HG03439 (cell line): ENCODE measurements around the gene LTB4R.
A peak's percentile ranks its signal among the peaks of the same experiment; 100 is the strongest.

ENCODE experiments used
- ATAC-seq: cut with Tn5 transposase; IDR thresholded peaks from one replicate; pipeline ENCODE4 v1.9.1; 2021; ENCODE audit warnings: mild to moderate bottlenecking, moderate library complexity; ENCODE audit not compliant: unreplicated experiment

LTB4R gene, protein sequence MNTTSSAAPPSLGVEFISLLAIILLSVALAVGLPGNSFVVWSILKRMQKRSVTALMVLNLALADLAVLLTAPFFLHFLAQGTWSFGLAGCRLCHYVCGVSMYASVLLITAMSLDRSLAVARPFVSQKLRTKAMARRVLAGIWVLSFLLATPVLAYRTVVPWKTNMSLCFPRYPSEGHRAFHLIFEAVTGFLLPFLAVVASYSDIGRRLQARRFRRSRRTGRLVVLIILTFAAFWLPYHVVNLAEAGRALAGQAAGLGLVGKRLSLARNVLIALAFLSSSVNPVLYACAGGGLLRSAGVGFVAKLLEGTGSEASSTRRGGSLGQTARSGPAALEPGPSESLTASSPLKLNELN

DNA sequence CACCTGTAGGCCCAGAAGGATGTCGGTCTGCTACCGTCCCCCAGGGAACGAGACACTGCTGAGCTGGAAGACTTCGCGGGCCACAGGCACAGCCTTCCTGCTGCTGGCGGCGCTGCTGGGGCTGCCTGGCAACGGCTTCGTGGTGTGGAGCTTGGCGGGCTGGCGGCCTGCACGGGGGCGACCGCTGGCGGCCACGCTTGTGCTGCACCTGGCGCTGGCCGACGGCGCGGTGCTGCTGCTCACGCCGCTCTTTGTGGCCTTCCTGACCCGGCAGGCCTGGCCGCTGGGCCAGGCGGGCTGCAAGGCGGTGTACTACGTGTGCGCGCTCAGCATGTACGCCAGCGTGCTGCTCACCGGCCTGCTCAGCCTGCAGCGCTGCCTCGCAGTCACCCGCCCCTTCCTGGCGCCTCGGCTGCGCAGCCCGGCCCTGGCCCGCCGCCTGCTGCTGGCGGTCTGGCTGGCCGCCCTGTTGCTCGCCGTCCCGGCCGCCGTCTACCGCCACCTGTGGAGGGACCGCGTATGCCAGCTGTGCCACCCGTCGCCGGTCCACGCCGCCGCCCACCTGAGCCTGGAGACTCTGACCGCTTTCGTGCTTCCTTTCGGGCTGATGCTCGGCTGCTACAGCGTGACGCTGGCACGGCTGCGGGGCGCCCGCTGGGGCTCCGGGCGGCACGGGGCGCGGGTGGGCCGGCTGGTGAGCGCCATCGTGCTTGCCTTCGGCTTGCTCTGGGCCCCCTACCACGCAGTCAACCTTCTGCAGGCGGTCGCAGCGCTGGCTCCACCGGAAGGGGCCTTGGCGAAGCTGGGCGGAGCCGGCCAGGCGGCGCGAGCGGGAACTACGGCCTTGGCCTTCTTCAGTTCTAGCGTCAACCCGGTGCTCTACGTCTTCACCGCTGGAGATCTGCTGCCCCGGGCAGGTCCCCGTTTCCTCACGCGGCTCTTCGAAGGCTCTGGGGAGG, at the start of gene LTB4R:
Gene LTB4R, plus strand, starts transcription at position 857 of the 959 bp plus-strand sequence. CDS start 4,150 bp downstream, outside the sequence.
- ATAC-seq, result peak; percentile 69

DNA sequence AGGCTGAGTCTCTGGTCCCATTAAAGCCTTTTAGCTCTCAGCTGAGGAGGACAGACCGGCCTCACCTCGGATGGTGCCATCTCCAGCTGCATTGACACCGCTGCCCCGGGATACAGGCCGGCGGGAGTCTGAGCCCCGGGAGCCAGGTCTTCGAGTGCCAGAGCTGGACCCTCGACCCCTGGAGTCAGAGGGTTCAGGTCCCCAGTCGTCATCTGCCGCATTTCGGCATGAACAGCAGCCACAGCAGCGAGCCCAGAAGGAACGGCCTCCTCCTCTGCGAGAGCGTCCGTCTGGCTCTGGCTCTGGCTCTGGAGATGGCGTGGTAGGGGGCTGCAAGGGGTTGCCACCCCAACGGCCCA, 49.4 kb upstream of the LTB4R start:
- no peak for ATAC-seq

DNA sequence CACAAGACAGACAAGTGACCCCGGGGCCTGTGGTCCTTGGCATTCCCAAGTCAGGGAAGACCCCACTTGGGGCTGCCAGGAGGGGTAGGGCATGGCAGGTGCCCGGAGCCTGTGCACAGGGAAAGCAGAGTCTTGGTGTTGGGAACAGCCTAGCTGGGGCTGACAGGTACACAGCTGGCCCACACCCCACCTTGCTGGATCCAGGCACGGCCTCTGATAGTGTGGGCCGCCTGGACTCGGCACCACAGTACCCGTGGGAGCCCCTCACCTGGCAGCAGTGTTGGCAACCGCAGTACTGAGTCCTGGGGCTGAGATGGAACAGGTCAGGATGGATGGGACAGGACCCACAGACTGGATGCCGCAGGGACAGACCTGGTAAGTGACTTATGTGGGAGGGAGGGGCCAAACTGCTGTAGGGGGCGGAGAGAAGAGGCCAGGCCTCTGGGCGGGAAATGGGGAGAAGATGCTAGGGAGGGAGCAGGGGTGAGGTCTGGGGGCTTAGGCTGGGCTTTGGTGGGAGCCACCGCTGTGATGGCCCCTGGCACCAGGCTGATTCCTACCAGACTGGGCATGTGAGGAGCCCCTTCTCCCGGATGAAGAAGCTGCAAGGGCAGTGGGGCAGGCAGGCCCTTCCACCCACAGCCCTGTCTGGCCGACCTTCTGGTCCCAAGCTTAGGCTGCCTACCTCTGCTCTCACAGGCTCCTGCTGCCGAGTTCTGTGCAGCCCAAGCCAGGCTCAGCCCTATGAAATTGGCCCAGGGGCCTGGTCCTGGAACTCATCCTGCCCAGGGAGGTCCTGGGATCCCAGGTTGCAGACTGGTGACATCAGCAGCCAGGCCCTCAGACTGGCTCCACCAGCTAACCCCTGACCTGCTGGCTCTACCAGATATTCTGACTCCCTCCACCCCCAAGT, 48.2 kb upstream of the LTB4R start, which contains the start of gene TGM1:
Gene TGM1, minus strand, starts transcription at position 357 of the 913 bp plus-strand sequence. CDS start 825 bp downstream, outside the sequence.
- no peak for ATAC-seq

DNA sequence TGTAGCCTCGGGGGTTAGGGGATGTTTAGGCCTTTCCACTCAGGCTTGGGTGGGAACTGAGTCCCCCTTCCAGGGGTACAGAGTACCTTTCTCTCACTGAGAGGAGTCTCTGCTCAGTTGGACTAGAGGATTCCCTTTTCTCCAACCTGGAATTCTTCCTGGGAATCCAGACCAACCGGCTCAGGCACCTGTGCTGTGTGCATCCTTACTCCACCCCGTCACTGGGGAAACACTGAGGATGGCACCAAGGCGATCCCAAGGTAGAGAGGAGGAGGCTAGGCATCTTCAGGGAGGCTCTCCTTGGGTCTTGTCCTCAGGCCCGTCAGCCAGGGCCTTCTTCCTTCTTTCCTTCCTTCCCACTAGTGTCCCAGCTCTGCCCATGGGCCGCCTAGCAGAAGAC, 47.5 kb upstream of the LTB4R start:
- ATAC-seq, result no peak

DNA sequence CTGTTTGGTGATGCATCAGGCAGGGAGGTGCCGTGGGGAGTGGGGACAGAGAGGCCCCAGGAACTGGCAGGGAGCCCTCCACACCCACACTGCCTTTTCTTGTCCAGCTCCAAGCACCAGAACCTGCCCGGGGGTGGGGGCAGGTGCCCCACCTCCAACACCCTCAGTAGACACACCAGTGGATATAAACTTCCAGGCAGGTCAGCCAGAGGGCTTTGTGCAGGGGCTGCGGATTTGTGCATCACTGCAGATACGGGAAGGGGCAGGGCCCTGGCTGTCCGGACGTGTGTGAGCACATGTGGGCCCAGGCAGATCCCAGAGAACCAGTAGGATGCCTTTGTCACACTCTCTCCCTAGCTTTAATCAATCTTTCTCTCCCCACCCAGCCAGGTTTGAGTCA, 47.0 kb upstream of the LTB4R start:
- ATAC-seq, result no peak

DNA sequence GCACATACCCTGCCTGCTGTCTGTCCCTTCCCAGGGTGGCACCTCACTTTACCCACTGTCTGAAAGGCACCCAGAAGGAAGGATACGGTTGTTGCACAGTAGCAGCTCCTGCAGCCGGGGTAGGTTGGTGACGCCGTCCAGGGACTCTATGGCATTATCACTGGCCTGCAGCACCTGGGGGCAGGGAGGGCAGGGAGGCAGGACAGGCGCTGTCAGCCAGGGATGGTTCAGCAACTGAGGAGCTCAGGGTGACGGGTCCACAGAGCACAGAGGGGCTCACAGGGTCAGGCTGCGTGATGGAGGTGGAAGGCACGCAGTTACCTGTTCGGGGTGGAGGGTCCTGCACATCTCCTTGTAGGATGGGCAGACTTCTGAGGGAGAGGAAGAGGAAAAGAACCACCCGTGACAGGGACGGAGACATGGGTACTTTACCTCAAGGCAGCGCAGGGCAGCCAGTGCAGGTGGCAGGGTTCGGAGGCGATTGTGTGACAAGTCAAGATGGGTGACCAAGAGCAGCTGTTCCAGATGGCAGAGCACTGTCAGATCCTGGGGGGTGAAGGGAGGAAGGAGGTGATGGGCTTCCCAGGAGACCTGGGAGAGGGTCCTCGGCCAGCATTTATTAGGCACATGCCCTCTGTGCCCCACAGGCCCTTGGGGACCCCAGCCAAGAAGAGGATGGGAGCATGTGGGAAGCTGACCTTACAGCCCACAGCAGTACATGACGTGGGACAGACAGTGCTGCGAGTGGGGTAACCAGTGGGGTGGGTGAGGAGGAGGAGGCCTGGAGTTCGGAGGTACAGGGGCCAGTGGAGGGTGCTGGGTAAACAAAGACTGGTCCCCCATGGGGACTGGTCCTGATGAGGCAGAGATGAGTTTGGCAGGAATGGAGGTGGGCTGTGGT, 44.7 kb upstream of the LTB4R start:
- ATAC-seq, result no peak

DNA sequence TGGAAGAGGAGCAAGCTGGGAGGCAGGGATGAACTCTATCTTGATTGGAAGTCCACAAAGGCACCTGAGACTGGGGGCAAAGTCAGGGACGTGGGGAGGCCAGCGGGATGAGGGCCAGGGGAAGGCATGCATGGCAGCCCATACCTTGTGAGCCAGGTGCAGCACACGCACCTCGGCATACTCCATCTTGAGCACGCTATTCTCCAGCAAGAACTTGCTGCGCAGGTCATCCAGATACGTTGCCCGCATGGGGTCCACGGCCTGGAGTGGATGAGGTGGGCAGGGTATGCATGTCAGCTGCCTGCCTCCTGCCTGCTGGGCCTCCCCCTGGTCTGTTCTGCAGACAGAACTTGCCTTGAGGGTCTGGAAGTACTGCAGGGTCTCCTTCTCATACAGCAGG, 43.8 kb upstream of the LTB4R start:
- ATAC-seq, result no peak

DNA sequence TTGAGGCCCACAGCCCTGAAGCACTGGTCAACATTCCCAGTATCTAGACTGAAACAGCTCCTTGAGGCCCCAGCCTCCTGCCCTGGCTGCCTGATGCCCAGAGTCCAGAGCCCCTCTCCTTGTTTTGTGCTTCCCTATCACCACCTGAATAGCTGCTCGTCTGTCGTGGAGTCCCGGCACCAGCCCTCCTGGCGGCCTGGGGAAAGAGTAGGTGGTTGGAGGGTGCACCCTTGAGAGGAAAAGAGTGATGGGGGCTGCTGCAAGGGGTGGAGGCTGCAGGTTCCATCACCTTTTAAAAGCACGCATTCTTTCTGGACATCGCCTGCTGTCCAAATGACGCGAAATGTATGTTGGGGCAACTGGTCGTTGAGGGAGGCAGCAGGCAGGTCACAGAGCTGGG, 43.1 kb upstream of the LTB4R start:
- ATAC-seq, result no peak

DNA sequence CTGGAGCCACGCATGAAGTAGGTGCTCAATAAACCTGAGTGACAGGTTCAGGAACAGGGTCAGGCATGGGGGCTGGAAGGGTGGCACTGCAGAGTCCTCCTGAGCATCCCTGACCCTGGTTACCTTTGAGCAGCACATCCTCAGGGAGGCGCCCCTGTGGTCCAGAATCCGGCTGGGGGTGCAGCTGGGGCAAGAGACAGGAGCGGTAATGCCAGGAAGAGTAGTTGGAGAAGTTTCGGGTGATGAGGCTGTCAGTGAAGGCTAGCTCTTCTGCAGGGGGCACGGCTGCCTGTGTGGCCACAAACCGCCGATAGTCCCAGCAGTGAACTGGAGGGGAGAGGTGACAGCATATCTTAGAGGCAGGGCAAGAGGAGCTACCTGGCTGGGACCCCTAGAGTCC, 41.9 kb upstream of the LTB4R start:
- no peak for ATAC-seq

DNA sequence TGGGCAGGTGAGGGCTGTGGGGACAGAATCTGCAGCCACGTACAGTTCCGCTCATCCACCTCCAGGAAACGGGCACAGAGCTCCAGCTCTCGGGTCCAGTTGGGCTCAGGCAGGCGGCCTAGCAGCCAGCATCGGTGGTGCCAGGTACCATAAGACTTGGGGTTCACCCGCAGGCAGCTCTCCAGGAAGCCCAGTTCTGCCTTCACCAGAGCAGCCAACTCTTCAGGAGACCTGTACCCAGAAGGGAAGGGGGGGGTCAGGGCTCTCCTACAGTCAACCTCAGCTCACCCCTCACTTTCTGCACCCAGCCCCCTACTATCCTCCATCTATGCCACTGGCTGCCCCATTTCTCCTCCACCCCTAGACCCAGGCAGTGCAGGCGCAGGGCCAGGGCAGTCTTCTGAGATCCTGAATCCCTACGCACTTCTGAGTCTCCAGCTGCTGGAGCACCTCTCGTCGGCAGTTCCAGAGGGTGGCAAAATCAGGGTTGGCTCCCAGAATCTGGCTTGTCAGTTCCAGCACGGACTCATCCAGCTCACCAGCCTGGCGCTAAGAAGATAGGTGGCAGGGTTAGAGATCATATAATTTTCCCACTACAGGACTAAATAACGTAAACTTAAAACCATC, 41.3 kb upstream of the LTB4R start:
- no peak for ATAC-seq

DNA sequence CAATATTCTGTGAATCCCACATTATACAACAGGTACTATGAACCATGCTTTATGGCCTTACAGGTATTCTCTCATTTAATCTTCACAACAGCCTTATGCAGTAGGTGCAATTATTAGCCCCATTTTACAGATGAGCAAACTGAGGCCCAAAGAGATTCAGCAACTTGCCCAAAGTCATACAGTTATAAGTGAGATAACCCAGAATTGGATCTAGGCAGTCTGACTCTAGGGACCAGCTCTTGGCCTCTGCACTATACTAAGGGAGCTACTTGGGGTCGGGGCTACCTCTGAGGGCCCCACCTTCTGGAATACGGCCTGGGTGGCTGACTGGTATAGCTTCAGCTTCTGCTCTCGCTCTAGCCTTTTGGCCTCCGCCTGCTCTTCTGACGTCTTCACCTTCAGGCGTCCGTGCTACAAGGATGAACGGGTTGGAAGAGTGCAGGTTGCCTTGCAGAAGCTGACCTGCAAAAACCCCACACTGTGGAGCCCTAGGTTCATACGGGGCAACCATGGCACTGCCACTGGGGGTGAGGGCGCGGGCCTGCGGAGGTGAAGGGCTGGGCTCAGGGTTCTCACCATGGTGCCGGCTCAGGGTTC, 40.7 kb upstream of the LTB4R start:
- no peak for ATAC-seq

DNA sequence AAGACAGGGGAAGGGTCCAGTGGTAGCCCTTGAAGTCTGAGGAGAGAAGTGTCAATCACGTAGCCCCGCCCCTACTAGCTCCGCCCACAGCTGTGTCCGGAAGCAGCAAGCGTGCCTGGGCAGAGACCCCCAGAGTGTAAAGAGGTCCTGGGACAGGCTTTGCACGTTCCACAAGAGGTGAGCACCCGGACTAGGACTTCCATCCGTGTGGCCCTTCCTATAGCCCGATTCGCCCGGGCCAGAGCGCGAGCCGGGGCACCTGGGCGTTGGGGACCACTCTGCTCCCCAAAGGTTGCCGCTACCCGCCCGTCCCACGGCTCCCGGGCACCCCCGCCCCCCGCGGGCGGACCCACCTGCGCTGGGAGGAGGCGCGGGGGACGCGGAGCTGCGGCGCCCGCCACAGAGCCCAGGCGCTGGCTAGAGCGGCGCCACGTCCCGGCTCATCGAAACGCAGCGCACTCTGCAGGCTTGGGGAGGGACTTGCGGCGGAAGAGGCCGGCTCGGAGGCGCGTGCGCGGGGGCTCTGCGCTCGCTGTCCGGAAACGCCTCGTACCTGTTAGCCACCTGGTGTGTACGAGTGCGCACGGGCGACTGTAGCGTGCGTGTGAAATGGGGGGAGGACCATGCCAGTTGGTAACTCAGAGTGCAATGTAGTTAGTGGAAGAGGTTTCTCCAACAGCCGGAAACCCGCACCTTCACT, 40.0 kb upstream of the LTB4R start, which contains the start of gene RABGGTA:
Gene RABGGTA, minus strand, starts transcription at position 464 of the 700 bp plus-strand sequence. CDS start 482 bp downstream, outside the sequence.
- peak; percentile 84 for ATAC-seq

DNA sequence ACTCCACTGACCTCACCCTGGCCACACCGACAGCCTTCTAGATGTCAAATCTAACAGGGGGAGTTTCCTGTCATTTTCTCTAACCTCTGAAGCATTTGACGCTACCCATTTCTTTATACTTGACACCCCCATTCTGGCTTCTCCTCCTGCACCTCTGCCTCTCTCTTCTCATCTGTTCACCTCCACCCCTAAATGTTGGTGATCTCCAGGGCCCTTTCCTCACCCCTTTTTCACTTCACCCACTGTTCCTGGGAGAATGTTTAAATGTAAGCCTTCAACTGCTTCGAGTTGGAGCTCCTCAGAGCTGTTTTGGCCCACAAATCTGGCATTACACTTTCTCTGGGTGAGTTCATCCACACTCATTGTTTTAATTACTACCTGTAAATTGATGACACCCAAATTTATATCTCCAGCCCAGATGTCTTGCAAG, 39.5 kb upstream of the LTB4R start:
- ATAC-seq, result no peak

DNA sequence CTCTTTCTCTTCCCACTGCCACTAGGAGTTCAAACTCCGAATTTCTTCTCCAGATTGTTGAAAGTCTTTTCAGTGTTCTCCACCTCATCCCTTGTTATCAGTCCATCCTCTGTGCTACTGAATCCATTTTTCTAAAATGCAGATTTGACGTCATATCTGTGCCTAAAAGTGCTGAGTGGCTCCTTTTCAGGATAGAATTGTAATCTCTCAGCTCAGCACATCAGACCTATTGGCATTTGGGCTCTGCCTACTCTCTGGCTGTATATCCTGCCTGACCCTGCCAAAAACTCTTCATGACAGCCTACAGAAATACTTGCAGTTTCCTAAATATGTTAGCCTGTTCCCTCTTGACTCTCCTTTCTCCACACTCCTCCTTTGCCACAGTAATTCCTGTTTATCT, 38.8 kb upstream of the LTB4R start:
- no peak for ATAC-seq

DNA sequence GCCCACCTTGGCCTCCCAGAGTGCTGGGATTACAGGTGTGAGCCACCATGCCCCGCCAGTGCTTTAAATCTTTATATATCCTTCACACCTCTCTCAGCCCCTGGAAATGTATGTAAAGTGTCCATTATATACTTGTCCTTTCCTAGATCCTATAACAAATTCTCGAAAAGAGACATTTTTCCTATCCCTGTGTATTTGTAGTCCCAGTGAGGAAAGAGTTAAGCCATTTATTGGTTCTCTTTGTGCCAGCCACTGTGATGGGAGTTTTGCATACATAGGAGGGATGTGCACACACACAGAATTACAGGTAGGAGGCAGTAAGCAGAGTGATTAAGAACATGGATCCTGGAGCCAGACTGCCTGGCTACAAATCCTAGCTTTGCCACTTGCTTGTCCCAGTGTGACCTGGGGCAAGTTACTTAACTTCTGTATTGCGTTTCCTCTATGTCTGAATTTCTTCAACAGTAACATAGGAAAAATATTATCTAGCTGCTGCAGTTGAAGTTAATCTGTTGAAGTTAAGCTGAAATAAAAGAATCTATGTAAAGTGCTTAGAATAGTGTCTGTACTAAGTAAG, 37.8 kb upstream of the LTB4R start:
- ATAC-seq, result no peak

DNA sequence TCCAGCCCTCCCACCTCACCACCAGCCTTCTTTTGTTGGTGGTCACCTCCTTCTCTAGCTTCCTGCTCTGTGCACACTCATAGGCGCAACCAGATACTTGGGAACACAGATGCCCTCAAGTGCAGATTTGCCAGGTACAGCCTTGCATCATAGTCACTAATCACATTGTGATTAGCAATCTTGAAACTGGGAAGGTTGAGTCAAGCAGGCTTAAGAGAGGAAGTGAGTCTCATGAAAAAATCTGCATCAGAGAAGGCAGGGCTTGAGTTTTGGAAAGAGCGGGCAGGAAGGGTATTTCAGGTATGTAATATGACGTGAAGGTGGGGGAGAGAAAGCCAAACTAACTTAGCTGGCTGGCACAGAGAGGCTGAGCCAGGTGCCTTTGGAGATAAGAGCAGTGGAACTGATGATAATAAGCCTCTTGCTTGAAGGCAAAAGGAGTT, 37.2 kb upstream of the LTB4R start:
- ATAC-seq, result peak; percentile 49

DNA sequence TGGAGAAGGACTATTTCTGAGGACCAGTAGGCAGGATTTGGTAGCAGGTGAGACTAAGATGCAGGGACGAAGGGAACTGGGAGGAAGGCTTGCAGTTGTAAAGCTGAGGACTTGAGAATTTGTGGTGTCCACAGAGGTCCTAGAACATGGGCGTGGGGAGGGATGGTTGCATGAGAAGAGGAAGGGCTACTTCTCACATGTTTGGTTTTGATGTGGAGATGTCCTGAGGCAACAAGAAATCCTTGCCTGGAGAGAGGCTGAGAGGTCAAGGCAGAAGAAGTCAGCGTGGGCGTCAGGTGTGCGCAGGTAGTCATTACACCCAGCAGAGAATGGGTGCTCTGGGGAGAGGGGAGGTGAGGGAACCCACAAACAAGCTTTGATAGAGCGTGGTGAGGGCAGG, 34.2 kb upstream of the LTB4R start:
- no peak for ATAC-seq
